ENCODE results near the gene CRACR2A. TPM values are rescaled to one million over a fixed set of nuclear protein-coding genes. Genes with fewer than 3 reads are reported as not detected.

The CRACR2A gene
- polyA plus RNA-seq, 2 of the 4 experiments (the other 2 are of a cell fraction), result 1.1 to 3.8 TPM

DNA sequence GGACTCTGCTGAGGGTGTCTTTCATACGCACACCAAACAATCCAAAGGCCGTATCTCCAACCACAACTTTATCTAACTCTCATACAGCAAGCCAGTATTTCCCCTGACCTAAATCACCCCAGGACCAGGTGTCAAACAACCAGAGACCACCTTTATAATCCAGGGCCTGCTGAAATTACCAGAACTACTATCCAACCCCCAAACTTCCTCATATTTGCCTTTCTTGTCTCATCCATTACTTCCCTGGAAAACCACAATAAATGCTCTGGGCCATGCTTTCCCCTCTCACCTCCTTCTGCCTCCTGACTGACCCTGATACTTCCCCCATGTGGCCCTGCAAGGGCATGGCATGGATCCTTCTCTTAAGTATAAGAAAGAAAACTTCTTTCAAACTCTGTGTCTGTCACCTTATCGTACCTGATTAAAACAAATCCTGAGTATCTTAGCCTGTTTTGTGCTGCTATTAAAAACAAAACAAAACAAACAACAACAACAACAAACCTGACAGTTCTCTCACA is 44.7 kb upstream of the CRACR2A start (continued):
- TF ChIP-seq, protein P1, sequence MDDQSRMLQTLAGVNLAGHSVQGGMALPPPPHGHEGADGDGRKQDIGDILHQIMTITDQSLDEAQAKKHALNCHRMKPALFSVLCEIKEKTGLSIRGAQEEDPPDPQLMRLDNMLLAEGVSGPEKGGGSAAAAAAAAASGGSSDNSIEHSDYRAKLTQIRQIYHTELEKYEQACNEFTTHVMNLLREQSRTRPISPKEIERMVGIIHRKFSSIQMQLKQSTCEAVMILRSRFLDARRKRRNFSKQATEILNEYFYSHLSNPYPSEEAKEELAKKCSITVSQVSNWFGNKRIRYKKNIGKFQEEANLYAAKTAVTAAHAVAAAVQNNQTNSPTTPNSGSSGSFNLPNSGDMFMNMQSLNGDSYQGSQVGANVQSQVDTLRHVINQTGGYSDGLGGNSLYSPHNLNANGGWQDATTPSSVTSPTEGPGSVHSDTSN (IDR thresholded peaks at IDR 0.05), result no peak
- TF ChIP-seq RAD21 (conservative IDR thresholded peaks at IDR 0.05 in 1 of 2, IDR thresholded peaks at IDR 0.05 in 1 of 2) (no peak), JUNB (IDR thresholded peaks at IDR 0.05) (no peak)
- TF ChIP-seq, protein P2, sequence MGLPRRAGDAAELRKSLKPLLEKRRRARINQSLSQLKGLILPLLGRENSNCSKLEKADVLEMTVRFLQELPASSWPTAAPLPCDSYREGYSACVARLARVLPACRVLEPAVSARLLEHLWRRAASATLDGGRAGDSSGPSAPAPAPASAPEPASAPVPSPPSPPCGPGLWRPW (IDR thresholded peaks at IDR 0.05), result no peak

DNA sequence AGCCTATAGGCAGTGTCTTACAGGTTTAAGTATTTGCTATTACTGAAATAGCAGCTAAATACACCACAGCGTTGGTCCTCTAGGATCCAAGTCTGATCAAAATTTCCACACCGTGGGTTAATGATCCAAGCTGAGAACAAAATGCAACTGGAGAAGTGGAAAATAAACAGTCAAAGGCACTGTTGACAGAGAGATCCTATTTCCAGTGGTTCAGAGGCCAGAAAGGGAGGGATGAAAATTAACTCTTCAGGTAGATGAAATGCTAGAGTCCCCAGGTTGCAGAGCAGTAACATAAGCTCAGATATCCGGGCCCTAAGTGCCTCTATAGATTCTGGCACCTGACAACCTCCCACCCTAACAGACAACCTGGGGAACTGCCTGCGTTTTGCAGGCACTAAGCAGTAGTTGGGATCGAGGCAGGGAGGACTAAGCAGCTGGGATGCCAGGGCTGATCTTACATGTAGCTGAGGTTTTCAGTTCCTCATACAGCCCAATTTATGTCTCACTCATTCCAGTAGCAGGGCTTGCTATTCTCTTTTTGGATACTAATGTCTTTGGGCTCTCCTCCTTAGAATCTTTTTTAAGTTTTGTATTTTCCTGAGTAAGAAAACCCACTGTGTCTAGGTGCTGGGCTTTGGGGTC is 42.7 kb upstream of the CRACR2A start:
- WGBS (ENCODE audit: missing lambda C conversion rate), result 19% methylated on average over 5 of the region's 5 CpGs
- H3K9me3 ChIP-seq, result no peaks in the 10 kb centered on the region
- FAIRE-seq (no peak), DNase-seq (ENCODE audit: low read depth in 1 of 2, low spot score in 1 of 2) (no peak), ATAC-seq (no peak)
- no peaks in the 10 kb centered on the region for H3K4me1 ChIP-seq
- no peak overlapping the region for H3K4me2 ChIP-seq
- ChIA-PET POLR2A (interaction anchor here (0.5 kb wide), 1 partner anchor 36 kb away, joined by 6 read pairs; no protein-coding TSS in a partner anchor), CTCF (interaction anchor here (1.0 to 10.8 kb wide), 4 partner anchors 8 to 496 kb away, joined by 3 to 117 read pairs (median 16); no protein-coding TSS in a partner anchor)
- no peak overlapping the region for H3K4me3 ChIP-seq
- TF ChIP-seq, protein P3, sequence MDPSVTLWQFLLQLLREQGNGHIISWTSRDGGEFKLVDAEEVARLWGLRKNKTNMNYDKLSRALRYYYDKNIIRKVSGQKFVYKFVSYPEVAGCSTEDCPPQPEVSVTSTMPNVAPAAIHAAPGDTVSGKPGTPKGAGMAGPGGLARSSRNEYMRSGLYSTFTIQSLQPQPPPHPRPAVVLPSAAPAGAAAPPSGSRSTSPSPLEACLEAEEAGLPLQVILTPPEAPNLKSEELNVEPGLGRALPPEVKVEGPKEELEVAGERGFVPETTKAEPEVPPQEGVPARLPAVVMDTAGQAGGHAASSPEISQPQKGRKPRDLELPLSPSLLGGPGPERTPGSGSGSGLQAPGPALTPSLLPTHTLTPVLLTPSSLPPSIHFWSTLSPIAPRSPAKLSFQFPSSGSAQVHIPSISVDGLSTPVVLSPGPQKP (IDR thresholded peaks at IDR 0.05; ENCODE audit: low read depth, low read length), result no peak
- TF ChIP-seq FOSB (CRISPR knock-in tag; IDR thresholded peaks at IDR 0.05), result no peak
- no peak for TF ChIP-seq ZFP36 (IDR thresholded peaks at IDR 0.05; ENCODE audit: borderline replicate concordance, partially characterized antibody)
- TF ChIP-seq KDM1A (IDR thresholded peaks at IDR 0.05; ENCODE audit: low read depth), result no peak
- H3K27ac ChIP-seq, result no peak overlapping the region

DNA sequence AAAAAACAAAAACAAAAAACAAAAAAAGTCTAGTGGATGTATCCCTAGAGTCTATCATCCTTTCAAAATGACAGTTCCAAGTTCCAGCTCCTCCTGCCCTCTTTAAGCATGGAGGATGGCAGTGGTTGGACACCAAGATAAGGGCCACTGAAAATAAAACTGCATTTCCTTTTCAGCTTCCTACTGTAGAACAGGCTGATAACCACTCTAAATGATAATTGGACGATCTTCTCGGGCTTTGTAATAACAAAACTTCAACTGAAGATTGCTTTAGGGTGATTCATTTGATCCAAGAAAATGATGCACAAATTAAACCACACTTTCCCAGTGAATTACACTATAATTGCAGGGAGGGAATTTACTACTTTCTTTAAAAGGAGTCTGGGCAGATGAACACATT is 42.2 kb upstream of the CRACR2A start:
- WGBS (ENCODE audit: missing lambda C conversion rate), result 4% methylated on average over 2 of the region's 2 CpGs
- ChIA-PET CTCF (interaction anchor here (1.0 to 10.8 kb wide), 4 partner anchors 9 to 495 kb away, joined by 3 to 117 read pairs (median 16); no protein-coding TSS in a partner anchor), POLR2A (no interaction called here)
- no peak for DNase-seq (ENCODE audit: low read depth in 1 of 2, low spot score in 1 of 2)
- FAIRE-seq, result no peak
- TF ChIP-seq HOXA7 (CRISPR knock-in tag; IDR thresholded peaks at IDR 0.05), result no peak
- TF ChIP-seq NPAS2 (CRISPR knock-in tag; IDR thresholded peaks at IDR 0.05; ENCODE audit: borderline replicate concordance), result no peak
- TF ChIP-seq NR3C1 (IDR thresholded peaks at IDR 0.05), result no peak
- TF ChIP-seq TP53 (CRISPR knock-in tag; IDR thresholded peaks at IDR 0.05), result no peak
- TF ChIP-seq, protein P4, sequence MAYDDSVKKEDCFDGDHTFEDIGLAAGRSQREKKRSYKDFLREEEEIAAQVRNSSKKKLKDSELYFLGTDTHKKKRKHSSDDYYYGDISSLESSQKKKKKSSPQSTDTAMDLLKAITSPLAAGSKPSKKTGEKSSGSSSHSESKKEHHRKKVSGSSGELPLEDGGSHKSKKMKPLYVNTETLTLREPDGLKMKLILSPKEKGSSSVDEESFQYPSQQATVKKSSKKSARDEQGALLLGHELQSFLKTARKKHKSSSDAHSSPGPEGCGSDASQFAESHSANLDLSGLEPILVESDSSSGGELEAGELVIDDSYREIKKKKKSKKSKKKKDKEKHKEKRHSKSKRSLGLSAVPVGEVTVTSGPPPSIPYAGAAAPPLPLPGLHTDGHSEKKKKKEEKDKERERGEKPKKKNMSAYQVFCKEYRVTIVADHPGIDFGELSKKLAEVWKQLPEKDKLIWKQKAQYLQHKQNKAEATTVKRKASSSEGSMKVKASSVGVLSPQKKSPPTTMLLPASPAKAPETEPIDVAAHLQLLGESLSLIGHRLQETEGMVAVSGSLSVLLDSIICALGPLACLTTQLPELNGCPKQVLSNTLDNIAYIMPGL (CRISPR knock-in tag; IDR thresholded peaks at IDR 0.05; ENCODE audit: borderline replicate concordance), result no peak
- TF ChIP-seq NFE2L2 (conservative IDR thresholded peaks at IDR 0.05; ENCODE audit: low read length), result no peak
- TF ChIP-seq HDAC2 (IDR thresholded peaks at IDR 0.05), result no peak
- TF ChIP-seq, protein P1 (IDR thresholded peaks at IDR 0.05), result no peak
- no peak for TF ChIP-seq KDM5A (IDR thresholded peaks at IDR 0.05)
- TF ChIP-seq JUNB (IDR thresholded peaks at IDR 0.05), result no peak
- no peak for TF ChIP-seq EHF (CRISPR knock-in tag; IDR thresholded peaks at IDR 0.05)
- Histone ChIP-seq H3K4me2 (no peak overlapping the region), H3K4me3 (no peak overlapping the region), H3K4me1 (no peaks in the 10 kb centered on the region), H3K27ac (no peak overlapping the region), H3K9me3 (no peaks in the 10 kb centered on the region)
- no peak for ATAC-seq

All from A549 (cell line).